GM12878 (cell line): Measurements from ENCODE around the gene STRN4.

Experiments used
- BHLHE40 ChIP-seq, 2 experiments: fragments of 450-650 bp in 1 of 2; IDR thresholded peaks; 2 replicates each; pipeline ENCODE4 v1.6.1; 2011 to 2017; ENCODE audit warnings: low read depth in 2 of 2, borderline replicate concordance in 1 of 2, improper control_type of control experiment in 1 of 2, low read length in 1 of 2, mild to moderate bottlenecking in 1 of 2
- BRCA1 ChIP-seq: IDR thresholded peaks from 2 replicates; pipeline ENCODE4 v1.6.1; 2011; ENCODE audit warnings: low read depth, low read length, improper control_type of control experiment
- CEBPB ChIP-seq, 2 experiments: fragments of 150-350 bp in 1 of 2; IDR thresholded peaks; 2 replicates each; pipeline ENCODE4 v1.6.1; 2012 to 2014; ENCODE audit warnings: low read depth in 2 of 2, low read length in 2 of 2, borderline replicate concordance in 1 of 2, inconsistent platforms in 1 of 2
- CTCF ChIP-seq, 3 experiments: IDR thresholded peaks in 2 of 3; conservative IDR thresholded peaks in 1 of 3; 2 replicates each; pipeline ENCODE4 v1.5.1; 2011; ENCODE audit warnings: low read depth in 3 of 3, low read length in 3 of 3, mild to moderate bottlenecking in 3 of 3, control low read depth in 2 of 3, moderate library complexity in 2 of 3, inconsistent platforms in 1 of 3, mixed read lengths in 1 of 3; ENCODE audit not compliant: control insufficient read depth in 2 of 3, insufficient read depth in 1 of 3; ENCODE audit errors: extremely low read depth in 1 of 3
- FOXM1 ChIP-seq: IDR thresholded peaks from 2 replicates; pipeline ENCODE4 v1.6.1; 2012; ENCODE audit warnings: low read depth, mild to moderate bottlenecking, inconsistent platforms, low read length, moderate library complexity
- GABPA ChIP-seq: IDR thresholded peaks from 2 replicates; pipeline ENCODE4 v1.6.1; 2014; ENCODE audit warnings: antibody characterized with exemption, low read depth, mild to moderate bottlenecking, inconsistent platforms
- MXI1 ChIP-seq: fragments of 150-350 bp; IDR thresholded peaks from 2 replicates; pipeline ENCODE4 v1.6.1; 2011; ENCODE audit warnings: low read depth, mild to moderate bottlenecking, inconsistent platforms, low read length, improper control_type of control experiment
- POLR2A ChIP-seq: IDR thresholded peaks from 2 replicates; pipeline ENCODE4 v1.6.1; 2011; ENCODE audit warnings: low read depth, mild to moderate bottlenecking, low read length
- RAD21 ChIP-seq: IDR thresholded peaks from 2 replicates; pipeline ENCODE4 v1.6.1; 2011; ENCODE audit warnings: mild to moderate bottlenecking, low read depth, low read length, moderate library complexity; ENCODE audit not compliant: insufficient read depth
- REST ChIP-seq: IDR thresholded peaks from 2 replicates; pipeline ENCODE4 v1.6.1; 2012; ENCODE audit warnings: mild to moderate bottlenecking, low read depth, low read length
- TAF1 ChIP-seq: IDR thresholded peaks from 2 replicates; pipeline ENCODE4 v1.6.1; 2011; ENCODE audit warnings: mild to moderate bottlenecking, low read depth, low read length, borderline replicate concordance
- TF ChIP-seq, protein P1 (sequence below): IDR thresholded peaks from 2 replicates; pipeline ENCODE4 v1.6.1; 2012; ENCODE audit warnings: low read length, inconsistent platforms

DNA sequence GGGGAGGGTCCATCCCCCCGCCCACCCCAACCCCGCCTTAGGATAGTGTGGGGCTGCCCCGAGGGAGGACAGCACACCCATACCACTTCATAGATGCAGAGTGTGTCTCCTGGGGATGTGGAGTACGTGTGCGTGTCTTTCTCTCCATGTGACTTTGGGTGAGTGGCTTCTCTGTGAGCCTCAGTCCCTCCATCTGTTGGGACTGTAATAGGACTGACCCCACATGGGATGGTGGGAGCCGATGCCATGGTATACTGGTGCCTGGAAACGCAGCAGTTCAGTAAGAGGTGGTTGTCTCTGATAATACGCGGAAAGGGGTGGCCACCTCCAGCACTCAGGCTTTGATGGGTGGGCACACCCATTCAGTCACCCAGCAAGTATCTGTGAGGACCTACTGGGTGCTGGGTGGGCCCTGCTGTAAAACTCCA, 28.5 kb downstream of the STRN4 start:
- TF ChIP-seq CTCF (IDR thresholded peaks at IDR 0.05 in 2 of 3, conservative IDR thresholded peaks at IDR 0.05 in 1 of 3; ENCODE audit: control insufficient read depth in 2 of 3, extremely low read depth in 1 of 3, insufficient read depth in 1 of 3, low read depth in 3 of 3, low read length in 3 of 3) (no peak), TAF1 (no peak), GABPA (no peak), BHLHE40 (IDR thresholded peaks at IDR 0.05; ENCODE audit: borderline replicate concordance in 1 of 2, low read depth in 2 of 2, low read length in 1 of 2) (no peak), RAD21 (no peak), POLR2A (peak; percentile 9; the same call in 1 of the 2 replicates), BRCA1 (no peak), FOXM1 (no peak), REST (no peak), MXI1 (no peak), CEBPB (IDR thresholded peaks at IDR 0.05; ENCODE audit: borderline replicate concordance in 1 of 2, low read depth in 2 of 2, low read length in 2 of 2) (no peak)
- TF ChIP-seq, protein P1, sequence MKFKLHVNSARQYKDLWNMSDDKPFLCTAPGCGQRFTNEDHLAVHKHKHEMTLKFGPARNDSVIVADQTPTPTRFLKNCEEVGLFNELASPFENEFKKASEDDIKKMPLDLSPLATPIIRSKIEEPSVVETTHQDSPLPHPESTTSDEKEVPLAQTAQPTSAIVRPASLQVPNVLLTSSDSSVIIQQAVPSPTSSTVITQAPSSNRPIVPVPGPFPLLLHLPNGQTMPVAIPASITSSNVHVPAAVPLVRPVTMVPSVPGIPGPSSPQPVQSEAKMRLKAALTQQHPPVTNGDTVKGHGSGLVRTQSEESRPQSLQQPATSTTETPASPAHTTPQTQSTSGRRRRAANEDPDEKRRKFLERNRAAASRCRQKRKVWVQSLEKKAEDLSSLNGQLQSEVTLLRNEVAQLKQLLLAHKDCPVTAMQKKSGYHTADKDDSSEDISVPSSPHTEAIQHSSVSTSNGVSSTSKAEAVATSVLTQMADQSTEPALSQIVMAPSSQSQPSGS, result no peak
